Stomach (tissue), 9 donors: ENCODE data around the gene MCOLN1. TPM values are rescaled to one million over a fixed set of nuclear protein-coding genes. Genes with fewer than 3 reads are reported as not detected.
A peak's percentile ranks its signal among the peaks of the same experiment; 100 is the strongest.

Experiments
- DNase-seq, 2 donors: peaks; one replicate each; pipeline versions ENCODE4 v3.0.0 to v3.0.0-alpha.2; 2013 to 2019
- H3K27ac ChIP-seq, 5 donors: fragments of 200-600 bp in 4 of 5; sonication (generic) in 4 of 5; one replicate each; pipeline ENCODE4 v1.5.1; 2013 to 2019; ENCODE audit warnings: mild to moderate bottlenecking in 1 of 5, moderate library complexity in 1 of 5
- H3K27me3 ChIP-seq, 3 donors: fragments of 200-600 bp; sonication (generic); one replicate each; pipeline ENCODE4 v1.5.1; 2017 to 2019; ENCODE audit warnings: mixed run types in 1 of 3
- H3K36me3 ChIP-seq, 4 donors: fragments of 200-600 bp; sonication (generic); 1 replicate in 3 of 4; 2 replicates in 1 of 4; pipeline ENCODE4 v1.5.1; 2016 to 2019
- H3K4me1 ChIP-seq, 4 donors: fragments of 200-600 bp; sonication (generic); one replicate each; pipeline ENCODE4 v1.5.1; 2016 to 2019
- H3K4me3 ChIP-seq, 4 donors: fragments of 200-600 bp; sonication (generic) in 3 of 4; one replicate each; pipeline ENCODE4 v1.5.1; 2016 to 2019; ENCODE audit warnings: mild to moderate bottlenecking in 1 of 4
- H3K9me3 ChIP-seq, 4 donors: fragments of 200-600 bp; sonication (generic); one replicate each; pipeline ENCODE4 v1.5.1; 2016 to 2019
- CTCF ChIP-seq, 7 experiments: fragments of 450-650 bp in 4 of 7; fragments of 200-600 bp in 3 of 7; sonication (generic) in 3 of 7; IDR thresholded peaks; one replicate each; pipeline ENCODE4 v1.5.1; 2016 to 2019; ENCODE audit warnings: antibody characterized with exemption in 7 of 7, control low read depth in 2 of 7, mild to moderate bottlenecking in 1 of 7
- EP300 ChIP-seq: sonication (generic); formaldehyde crosslinking; IDR thresholded peaks from one replicate; pipeline ENCODE4 v1.6.1; 2017; ENCODE audit warnings: antibody characterized with exemption
- POLR2A ChIP-seq, 4 donors: fragments of 450-650 bp; IDR thresholded peaks; one replicate each; pipeline ENCODE4 v1.6.1; 2016; ENCODE audit warnings: antibody characterized with exemption in 4 of 4, control low read depth in 2 of 4, mild to moderate bottlenecking in 1 of 4, moderate library complexity in 1 of 4
- POLR2AphosphoS5 ChIP-seq, 3 donors: sonication (generic); formaldehyde crosslinking; IDR thresholded peaks; one replicate each; pipeline ENCODE4 v1.6.1; 2016; ENCODE audit warnings: antibody characterized with exemption in 3 of 3
- WGBS, 5 donors: extraction: QIAGEN DNeasy Blood & Tissue Kit in 3 of 5; methylation state at CpG; one replicate each; pipeline versions ENCODE4 v1.1.5 to v1.1.7; 2013 to 2018; 5-methylcytosine and 5-hydroxymethylcytosine counted together
- intact Hi-C: fragments of 100-400 bp; cut with DNase I; formaldehyde crosslinking; loops from one replicate; pipeline ENCODE4 v1.15.1; 2023; ENCODE audit warnings: low total_unique reads
- polyA plus RNA-seq, 3 donors: library from polyadenylated mRNA; stranded (reverse); fragments of 200-250 nt; gene quantifications; one replicate each; pipeline ENCODE4 v1.2.3, GENCODE V29; 2013
- total RNA-seq, 5 donors: library from RNA; depleted of rRNA; stranded (reverse); fragments of >200 nt; gene quantifications; one replicate each; pipeline versions ENCODE4 v1.1.0 to v1.2.3, GENCODE V29; 2014 to 2016
- donor health status: healthy with polysubstance abuse.
- donor health status: Bipolar disorder and iron deficiency.
- donor health status: healthy.

Gene MCOLN1
- total and polyA plus RNA-seq, 8 donors: 5.1 to 56.6 (median 18.7) TPM

GRCh38 chr19:7519361-7520130, 2.9 kb upstream of the MCOLN1 start:
- H3K9me3 ChIP-seq: no peaks in the 10 kb centered on the region
- H3K27ac ChIP-seq: no peak overlapping the region
- peaks cover 0 to 26% (median 21%) of the 10 kb centered on the region in 4 donors for H3K36me3 ChIP-seq
- no peak for DNase-seq
- peaks cover 29 to 64% (median 49%) of the 10 kb centered on the region in 4 donors for H3K4me1 ChIP-seq
- H3K27me3 ChIP-seq: peaks cover 0 to 6% (median 0%) of the 10 kb centered on the region in 3 donors
- intact Hi-C loops: no loop called here
- H3K4me3 ChIP-seq: no peak overlapping the region
- TF ChIP-seq POLR2AphosphoS5 (IDR thresholded peaks at IDR 0.05): no peak
- no peak for TF ChIP-seq EP300
- no peak for TF ChIP-seq CTCF (IDR thresholded peaks at IDR 0.05)
- TF ChIP-seq POLR2A (IDR thresholded peaks at IDR 0.05): no peak
- WGBS, 5 donors: 94 to 97% (median 97%) methylated on average over 39 to 74 of the region's 74 CpGs

DNA sequence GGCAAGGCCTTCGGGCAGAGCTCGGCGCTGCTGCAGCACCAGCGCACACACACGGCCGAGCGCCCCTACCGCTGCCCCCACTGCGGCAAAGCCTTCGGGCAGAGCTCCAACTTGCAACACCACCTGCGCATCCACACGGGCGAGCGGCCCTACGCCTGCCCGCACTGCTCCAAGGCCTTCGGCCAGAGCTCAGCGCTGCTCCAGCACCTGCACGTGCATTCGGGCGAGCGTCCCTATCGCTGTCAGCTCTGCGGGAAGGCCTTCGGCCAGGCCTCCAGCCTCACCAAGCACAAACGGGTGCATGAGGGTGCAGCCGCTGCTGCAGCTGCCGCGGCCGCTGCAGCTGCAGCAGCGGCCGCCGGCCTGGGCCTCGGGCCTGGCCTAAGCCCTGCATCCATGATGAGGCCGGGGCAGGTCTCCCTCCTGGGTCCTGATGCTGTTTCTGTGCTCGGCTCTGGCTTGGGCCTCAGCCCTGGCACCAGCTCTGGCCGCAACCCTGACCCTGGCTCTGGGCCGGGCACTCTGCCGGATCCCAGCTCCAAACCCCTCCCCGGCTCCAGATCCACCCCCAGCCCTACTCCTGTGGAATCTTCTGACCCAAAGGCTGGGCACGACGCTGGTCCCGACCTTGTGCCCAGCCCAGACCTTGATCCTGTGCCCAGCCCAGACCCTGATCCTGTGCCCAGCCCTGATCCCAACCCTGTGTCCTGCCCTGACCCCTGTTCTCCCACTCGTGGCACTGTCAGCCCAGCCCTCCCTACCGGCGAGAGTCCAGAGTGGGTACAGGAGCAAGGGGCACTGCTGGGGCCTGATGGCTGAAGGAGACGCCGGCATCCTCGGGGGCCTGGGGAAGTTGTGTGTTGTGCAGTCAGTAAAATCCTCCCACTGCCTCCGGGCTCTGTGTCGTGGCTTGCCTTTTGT, 2.0 kb upstream of the MCOLN1 start:
- DNase-seq: no peak
- no peaks in the 10 kb centered on the region for H3K9me3 ChIP-seq
- H3K27me3 ChIP-seq: peaks cover 0 to 6% (median 0%) of the 10 kb centered on the region in 3 donors
- H3K4me3 ChIP-seq: no peak overlapping the region
- H3K4me1 ChIP-seq: peaks cover 29 to 56% (median 45%) of the 10 kb centered on the region in 4 donors
- H3K36me3 ChIP-seq: peaks cover 0 to 34% (median 28%) of the 10 kb centered on the region in 4 donors
- peak overlapping the region in 1 of 5 donors; percentile 38 for H3K27ac ChIP-seq
- TF ChIP-seq CTCF (IDR thresholded peaks at IDR 0.05) (no peak), POLR2AphosphoS5 (IDR thresholded peaks at IDR 0.05) (no peak)
- intact Hi-C loops: no loop called here
- 81 to 90% (median 85%) methylated on average over 29 to 51 of the region's 51 CpGs for WGBS, 5 donors

DNA sequence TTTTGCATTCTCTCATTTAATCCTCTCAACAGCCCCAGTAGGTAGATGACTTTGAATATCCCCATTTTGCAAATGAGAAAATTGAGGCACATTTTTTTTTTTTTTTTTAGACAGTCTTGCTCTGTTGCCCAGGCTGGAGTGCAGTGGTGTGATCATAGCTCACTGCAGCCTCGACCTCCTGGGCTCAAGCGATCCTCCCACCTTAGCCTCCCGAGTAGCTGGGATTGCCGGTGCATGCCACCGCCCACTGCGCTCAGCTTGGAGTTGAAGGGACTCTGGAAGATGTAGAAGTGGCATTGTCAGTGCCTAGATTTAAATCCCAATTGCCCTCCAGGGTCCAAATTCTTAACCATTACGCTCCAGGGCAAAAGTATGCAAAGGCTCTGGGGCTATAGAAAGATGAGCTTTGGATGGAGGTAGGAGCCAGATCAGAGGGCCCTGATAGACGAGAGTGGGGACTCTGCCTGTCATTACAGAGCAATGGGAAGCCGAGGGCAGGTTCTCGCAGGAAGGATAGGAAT, 813 bp upstream of the MCOLN1 start:
- H3K27ac ChIP-seq: peak overlapping the region in 4 of 5 donors; percentile 40 to 83 (median 77)
- intact Hi-C loops: no loop called here
- WGBS, 5 donors: 47 to 62% (median 57%) methylated on average over 10 of the region's 10 CpGs

More for the DNA sequence above, 813 bp upstream of the MCOLN1 start:
- Histone ChIP-seq H3K4me3 (peak overlapping the region; percentile 84 to 93 (median 89)), H3K27me3 (peaks cover 0 to 2% (median 0%) of the 10 kb centered on the region in 3 donors), H3K4me1 (peaks cover 27 to 48% (median 39%) of the 10 kb centered on the region in 4 donors), H3K36me3 (peaks cover 4 to 46% (median 40%) of the 10 kb centered on the region in 4 donors), H3K9me3 (no peaks in the 10 kb centered on the region)
- no peak for TF ChIP-seq EP300
- no peak for TF ChIP-seq POLR2AphosphoS5 (IDR thresholded peaks at IDR 0.05)
- TF ChIP-seq POLR2A (IDR thresholded peaks at IDR 0.05): no peak
- TF ChIP-seq CTCF (IDR thresholded peaks at IDR 0.05): no peak
- peak in 1 of 2 donors; percentile 7 for DNase-seq
